Activated CD8-positive, alpha-beta memory T cell treated with anti-CD3 and anti-CD28 coated beads for 24 hours (primary cell): Measurements from ENCODE around the gene MMAA.
"Not testable (repeated sequence)": the region's sequence is repeated elsewhere in the genome, so short reads cannot be mapped to it uniquely, and the experiment has no call there.

Experiments used
- DNase-seq: peaks from one replicate; pipeline ENCODE4 v3.0.0-alpha.2; 2020

The MMAA gene

GRCh38 chr4:145618932-145619638, at the start of gene MMAA:
Gene MMAA (plus strand): TSS chr4:145619385. CDS start chr4:145639140, 19,755 bp downstream.
- DNase-seq: peak; percentile 99

GRCh38 chr4:145574546-145574945, 44.6 kb upstream of the MMAA start:
- DNase-seq: not testable (repeated sequence)

GRCh38 chr4:145580906-145581305, 38.3 kb upstream of the MMAA start:
- no peak for DNase-seq

GRCh38 chr4:145583191-145584055, 35.8 kb upstream of the MMAA start:
- no peak for DNase-seq

- no peak for DNase-seq
These were observed 32.0 kb upstream of the MMAA start for GRCh38 chr4:145587088-145587754.

- DNase-seq: not testable (repeated sequence)
These were observed 29.8 kb upstream of the MMAA start for GRCh38 chr4:145589381-145589780.

- no peak for DNase-seq
These were observed 29.1 kb upstream of the MMAA start for GRCh38 chr4:145589916-145590702.

- DNase-seq: no peak
These were observed 16.9 kb upstream of the MMAA start for GRCh38 chr4:145602129-145602760.

GRCh38 chr4:145605941-145606340, 13.2 kb upstream of the MMAA start:
- DNase-seq: no peak

GRCh38 chr4:145609481-145610427, 9.4 kb upstream of the MMAA start:
- peak; percentile 82 for DNase-seq

- no peak for DNase-seq
These were observed 5.5 kb upstream of the MMAA start for GRCh38 chr4:145613566-145614232.

- no peak for DNase-seq
These were observed 5.0 kb upstream of the MMAA start for GRCh38 chr4:145614233-145614610.

- DNase-seq: no peak
These were observed 814 bp upstream of the MMAA start for GRCh38 chr4:145618210-145618931.

GRCh38 chr4:145619639-145619996, 433 bp downstream of the MMAA start:
- no peak for DNase-seq

- DNase-seq: not testable (repeated sequence)
These were observed 2.9 kb downstream of the MMAA start for GRCh38 chr4:145622067-145622466.

- no peak for DNase-seq
These were observed 4.6 kb downstream of the MMAA start for GRCh38 chr4:145623831-145624230.

GRCh38 chr4:145625677-145626622, 6.8 kb downstream of the MMAA start:
- no peak for DNase-seq

GRCh38 chr4:145626623-145626982, 7.4 kb downstream of the MMAA start:
- DNase-seq: no peak

- DNase-seq: no peak
These were observed 15.9 kb downstream of the MMAA start for GRCh38 chr4:145635117-145635516.
